HG03175 (cell line): ENCODE measurements around the gene UBASH3A.
A peak's percentile ranks its signal among the peaks of the same experiment; 100 is the strongest.

ENCODE experiments used
- ATAC-seq: cut with Tn5 transposase; IDR thresholded peaks from one replicate; pipeline ENCODE4 v1.9.1; 2021; ENCODE audit warnings: mild to moderate bottlenecking, moderate library complexity; ENCODE audit not compliant: unreplicated experiment

UBASH3A gene

DNA sequence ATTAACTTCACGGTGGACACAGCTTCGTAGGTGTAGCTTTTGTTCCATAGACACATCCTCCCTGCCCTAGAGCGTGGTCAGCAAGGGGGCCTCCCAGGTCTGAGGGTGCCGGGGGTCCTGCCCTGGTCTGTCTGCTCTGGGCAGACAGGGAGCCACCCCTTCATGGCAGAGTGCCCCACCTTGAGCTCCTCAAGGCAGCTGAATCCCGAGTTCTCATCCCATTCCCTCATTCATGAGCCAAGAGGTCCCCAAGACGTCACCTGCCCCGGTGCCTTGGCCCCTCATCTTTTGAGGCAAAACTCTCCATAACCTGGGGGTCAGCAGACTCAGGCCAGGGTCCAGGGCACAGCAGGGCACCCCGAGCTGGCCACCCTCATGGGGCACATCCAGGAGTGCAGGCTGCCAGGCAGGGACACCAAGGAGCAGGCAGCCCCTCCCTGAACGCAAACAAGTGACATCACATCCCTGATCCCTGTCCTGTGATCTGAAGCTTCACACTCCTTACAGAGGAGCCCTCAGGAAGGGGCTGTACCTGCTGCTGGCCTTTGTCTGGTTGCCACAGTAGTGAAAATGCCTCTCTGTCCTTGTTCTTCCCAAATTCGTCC is 23.3 kb downstream of the UBASH3A start:
- no peak for ATAC-seq

DNA sequence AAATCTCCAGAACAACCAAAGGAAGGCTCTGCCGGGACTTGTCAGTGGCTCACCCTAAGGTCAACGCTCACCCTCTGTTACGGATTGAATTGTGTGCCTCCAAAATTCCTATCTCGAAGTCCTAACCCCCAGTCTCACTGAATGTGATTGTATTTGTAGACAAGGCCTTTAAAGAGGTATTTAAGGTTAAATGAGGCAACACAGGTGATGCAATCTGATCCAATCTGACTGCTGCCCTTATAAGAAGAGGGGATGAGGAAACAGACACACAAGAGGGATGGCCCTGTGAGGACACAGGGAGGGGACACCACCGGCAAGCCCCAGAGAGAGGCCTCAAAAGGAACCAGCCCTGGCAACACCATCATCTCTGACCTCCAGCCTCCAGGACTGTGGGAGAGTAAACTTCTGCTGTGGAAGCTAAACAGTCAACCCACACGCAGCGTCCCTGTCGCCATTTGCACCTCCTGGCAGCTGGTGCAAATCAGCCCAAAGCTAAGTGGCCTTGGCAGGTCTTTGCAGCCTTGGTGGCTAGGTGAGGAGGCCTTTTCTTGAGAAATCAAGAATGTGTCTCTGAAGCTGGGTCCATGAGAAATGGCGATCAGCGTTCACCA is 24.2 kb downstream of the UBASH3A start:
- no peak for ATAC-seq

DNA sequence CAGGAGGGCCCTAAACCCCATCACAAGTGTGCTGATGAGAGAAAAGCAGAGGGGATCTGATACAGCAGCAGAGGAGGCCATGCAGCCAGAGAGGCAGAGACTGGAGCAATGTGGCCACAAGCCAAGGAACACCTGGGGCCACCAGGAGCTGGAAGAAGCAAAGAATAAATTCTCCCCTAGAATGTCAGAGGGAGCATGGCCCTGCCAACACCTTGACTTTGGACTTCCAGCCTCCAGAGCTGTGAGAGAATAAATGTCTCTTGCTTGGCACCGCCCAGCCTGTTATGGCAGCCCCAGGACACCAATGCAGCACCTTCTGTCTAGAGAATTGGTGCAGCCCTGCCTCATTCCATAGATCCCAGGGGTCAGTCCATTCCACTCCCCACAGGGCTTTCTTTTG is 25.3 kb downstream of the UBASH3A start:
- ATAC-seq: no peak

- no peak for ATAC-seq
These were observed 26.2 kb downstream of the UBASH3A start for GRCh38 chr21:42429856-42430255.

- no peak for ATAC-seq
These were observed 26.8 kb downstream of the UBASH3A start for GRCh38 chr21:42430521-42430920.

GRCh38 chr21:42431196-42431595 is 27.5 kb downstream of the UBASH3A start:
- no peak for ATAC-seq

DNA sequence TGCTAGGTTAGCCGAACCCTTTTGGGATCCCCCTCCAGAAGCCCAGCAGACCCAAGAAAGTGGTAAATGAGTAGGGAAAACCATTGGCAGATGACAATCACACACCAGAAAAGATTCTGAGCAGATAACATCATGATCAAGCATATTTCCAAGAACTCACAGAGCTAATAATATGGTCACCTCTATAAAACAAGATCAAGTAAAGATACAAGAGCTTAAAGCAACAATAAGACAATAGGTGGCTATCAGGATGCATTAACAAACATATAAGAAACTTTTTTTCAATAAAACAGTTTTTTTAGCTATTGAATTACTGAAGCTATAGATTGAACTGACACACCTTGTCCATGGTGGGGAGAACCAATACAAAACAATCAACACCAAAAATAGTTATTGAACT is 29.0 kb downstream of the UBASH3A start:
- ATAC-seq: no peak

GRCh38 chr21:42433946-42434551 is 30.3 kb downstream of the UBASH3A start:
- no peak for ATAC-seq

DNA sequence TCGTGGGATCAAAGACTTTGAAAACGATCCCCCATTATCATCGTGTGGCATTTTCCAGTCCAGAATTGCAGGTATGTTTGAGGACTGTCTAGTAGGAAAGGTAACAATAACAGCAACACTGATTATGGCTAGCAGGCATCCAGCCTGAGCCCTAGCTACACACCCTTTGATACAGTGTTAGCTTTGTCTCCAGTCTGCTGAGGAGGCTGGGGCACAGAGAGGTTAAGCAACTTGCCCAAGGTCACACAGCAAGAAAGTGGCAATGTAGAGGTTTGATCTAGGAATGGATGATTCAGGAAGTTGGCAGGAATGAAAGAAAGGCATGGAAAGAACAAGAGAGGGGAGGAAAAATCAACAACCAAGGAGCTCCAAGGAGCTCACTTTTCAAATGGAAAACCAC is 31.2 kb downstream of the UBASH3A start:
- ATAC-seq: no peak

DNA sequence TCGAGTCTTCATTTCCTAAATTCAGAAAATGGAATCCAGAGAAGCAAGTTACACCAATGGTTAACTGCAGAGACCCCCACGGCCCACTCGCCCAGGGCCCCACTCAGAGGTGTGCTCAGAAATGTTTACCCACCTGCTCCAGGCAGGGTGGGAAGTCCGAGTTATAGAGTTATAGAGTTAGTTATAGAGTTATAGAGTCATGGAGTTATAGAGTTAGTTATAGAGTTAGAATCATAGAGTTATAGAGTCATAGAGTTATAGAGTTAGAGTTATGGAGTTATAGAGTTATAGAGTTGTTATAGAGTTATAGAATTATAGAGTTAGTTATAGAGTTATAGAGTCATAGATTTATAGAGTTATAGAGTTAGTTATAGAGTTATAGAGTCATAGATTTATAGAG is 31.7 kb downstream of the UBASH3A start:
- ATAC-seq: no peak

DNA sequence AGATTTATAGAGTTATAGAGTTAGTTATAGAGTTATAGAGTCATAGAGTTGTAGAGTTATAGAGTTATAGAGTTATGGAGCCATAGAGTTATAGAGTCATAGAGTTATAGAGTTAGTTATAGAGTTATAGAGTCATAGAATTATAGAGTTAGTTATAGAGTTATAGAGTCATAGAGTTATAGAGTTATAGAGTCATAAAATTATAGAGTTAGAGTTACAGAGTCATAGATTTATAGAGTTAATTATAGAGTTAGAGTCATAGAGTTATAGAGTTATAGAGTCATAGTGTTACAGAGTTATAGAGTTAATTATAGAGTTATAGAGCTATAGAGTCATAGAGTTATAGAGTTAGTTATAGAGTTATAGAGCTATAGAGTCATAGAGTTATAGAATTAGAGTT is 32.1 kb downstream of the UBASH3A start:
- no peak for ATAC-seq

- no peak for ATAC-seq
These were observed 33.2 kb downstream of the UBASH3A start for GRCh38 chr21:42436914-42437313.

- no peak for ATAC-seq
These were observed 34.1 kb downstream of the UBASH3A start for GRCh38 chr21:42437786-42438185.

- no peak for ATAC-seq
These were observed 34.9 kb downstream of the UBASH3A start for GRCh38 chr21:42438316-42439205.

DNA sequence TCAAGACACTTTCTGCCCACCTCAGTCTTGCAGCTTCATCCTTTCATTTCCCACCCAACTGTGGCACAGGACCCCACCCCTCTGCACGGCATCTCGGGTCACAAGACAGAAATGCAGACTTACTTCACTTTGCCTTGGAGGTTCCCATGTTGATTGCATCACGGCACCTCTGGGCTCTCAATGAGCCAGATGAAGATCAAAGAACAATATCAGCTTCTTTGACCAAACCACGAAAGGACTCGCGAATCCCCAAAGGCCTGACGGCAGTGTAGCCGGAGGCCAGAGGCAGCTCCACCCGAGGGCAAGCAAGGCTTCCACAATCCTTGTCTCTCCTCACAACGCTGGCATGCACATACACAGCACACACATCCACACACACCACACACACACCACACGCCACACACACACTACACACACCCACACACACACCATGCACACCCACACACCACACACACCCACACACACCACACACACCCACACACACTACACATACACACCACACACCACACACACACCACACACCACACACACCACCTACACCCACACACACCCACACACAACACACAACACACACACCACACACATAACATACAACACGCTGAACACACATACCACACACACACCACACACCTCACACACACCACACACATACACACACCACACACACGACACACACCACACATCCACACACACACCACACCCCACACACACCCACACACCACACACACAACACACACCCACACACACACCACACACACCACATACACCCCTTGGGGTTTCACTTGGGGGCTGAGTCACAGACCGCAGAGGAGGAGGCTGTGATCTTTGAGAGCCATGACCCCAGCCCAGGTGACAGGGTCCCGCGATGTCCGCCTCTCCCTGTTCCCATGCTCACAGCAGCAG is 35.8 kb downstream of the UBASH3A start:
- no peak for ATAC-seq

- peak; percentile 46 for ATAC-seq
These were observed 36.6 kb downstream of the UBASH3A start for GRCh38 chr21:42440187-42440792.

GRCh38 chr21:42441963-42442362 is 38.3 kb downstream of the UBASH3A start:
- ATAC-seq: no peak

DNA sequence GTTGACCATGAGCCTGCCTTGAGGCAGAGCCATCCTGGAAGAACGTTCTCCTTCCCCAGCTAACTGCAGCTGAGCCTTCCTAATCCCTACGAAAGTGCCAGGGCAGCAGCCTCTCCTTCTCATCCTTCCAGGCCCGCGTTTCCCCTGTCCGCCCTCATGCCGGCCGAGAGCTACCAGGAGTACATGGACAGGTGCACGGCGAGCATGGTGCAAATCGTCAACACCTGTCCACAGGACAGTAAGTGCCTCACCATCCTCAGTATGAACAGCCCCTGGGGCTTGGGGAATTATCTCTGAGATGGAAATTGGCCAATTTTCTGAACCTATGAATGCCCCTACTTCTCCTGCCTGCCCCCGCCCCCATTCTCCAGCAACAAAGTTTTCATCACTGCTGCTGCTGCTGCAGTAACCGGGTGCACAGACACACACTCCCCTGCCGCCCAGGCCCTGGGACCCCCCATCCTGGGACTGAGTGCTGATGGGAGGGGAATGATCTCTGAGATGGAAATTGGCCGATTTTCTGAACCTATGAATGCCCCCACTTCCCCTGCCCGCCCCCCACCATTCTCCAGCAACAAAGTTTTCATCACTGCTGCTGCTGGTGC is 39.6 kb downstream of the UBASH3A start:
- no peak for ATAC-seq

GRCh38 chr21:42443876-42444744 is 40.4 kb downstream of the UBASH3A start:
- no peak for ATAC-seq
